CD14-positive monocyte (primary cell): ENCODE measurements around the gene TRDN. TPM values are rescaled to one million over a fixed set of nuclear protein-coding genes. Genes with fewer than 3 reads are reported as not detected.
"Not testable (repeated sequence)": the region's sequence is repeated elsewhere in the genome, so short reads cannot be mapped to it uniquely, and the experiment has no call there.

Experiments used
- DNase-seq, 3 donors: peaks; one replicate each; pipeline ENCODE4 v3.0.0-alpha.2; 2011 to 2022
- H2AFZ ChIP-seq: 2 replicates; pipeline ENCODE4 v1.6.0; 2012; ENCODE audit warnings: mild to moderate bottlenecking, low read depth, low read length, inconsistent platforms; ENCODE audit not compliant: insufficient read depth, poor library complexity, severe bottlenecking
- H3K27ac ChIP-seq, 2 donors: 1 replicate in 1 of 2; 2 replicates in 1 of 2; pipeline ENCODE4 v1.5.1; 2012 to 2013; ENCODE audit warnings: low read length in 2 of 2, control low read depth in 1 of 2, inconsistent platforms in 1 of 2, low read depth in 1 of 2, mild to moderate bottlenecking in 1 of 2
- H3K27me3 ChIP-seq, 2 donors: one replicate each; pipeline versions ENCODE4 v1.6.0 to v1.6.1; 2011 to 2013; ENCODE audit warnings: low read length in 2 of 2; ENCODE audit not compliant: control insufficient read depth in 2 of 2, insufficient read depth in 2 of 2
- H3K36me3 ChIP-seq, 2 donors: replicated peaks in 1 of 2; 1 replicate in 1 of 2; 2 replicates in 1 of 2; pipeline versions ENCODE4 v1.5.1 to v1.6.1; 2012 to 2013; ENCODE audit warnings: low read length in 2 of 2, control low read depth in 1 of 2, inconsistent platforms in 1 of 2, mild to moderate bottlenecking in 1 of 2; ENCODE audit not compliant: insufficient read depth in 2 of 2, control insufficient read depth in 1 of 2
- H3K4me1 ChIP-seq, 2 donors: 1 replicate in 1 of 2; 2 replicates in 1 of 2; pipeline versions ENCODE4 v1.5.1 to v1.6.1; 2012 to 2013; ENCODE audit warnings: low read length in 2 of 2, control low read depth in 1 of 2, inconsistent platforms in 1 of 2, mild to moderate bottlenecking in 1 of 2, moderate library complexity in 1 of 2; ENCODE audit not compliant: insufficient read depth in 2 of 2, control insufficient read depth in 1 of 2
- H3K4me2 ChIP-seq: replicated peaks from 2 replicates; pipeline ENCODE3; 2012; ENCODE audit warnings: low read length, moderate library complexity, mild to moderate bottlenecking; ENCODE audit not compliant: poor library complexity, severe bottlenecking; ENCODE audit errors: extremely low read depth
- H3K4me3 ChIP-seq, 3 experiments: fragments of 200-600 bp in 1 of 3; sonication (generic) in 1 of 3; replicated peaks in 1 of 3; 1 replicate in 2 of 3; 2 replicates in 1 of 3; pipeline ENCODE4 v1.5.1; 2011 to 2013; ENCODE audit warnings: low read length in 3 of 3, mild to moderate bottlenecking in 3 of 3, control low read depth in 2 of 3, low read depth in 2 of 3, inconsistent platforms in 1 of 3, moderate library complexity in 1 of 3
- H3K79me2 ChIP-seq: 2 replicates; pipeline ENCODE4 v1.6.0; 2012; ENCODE audit warnings: mild to moderate bottlenecking, control low read depth, inconsistent platforms, low read length, moderate library complexity; ENCODE audit not compliant: insufficient read depth
- H3K9ac ChIP-seq: 2 replicates; pipeline ENCODE4 v1.6.0; 2017; ENCODE audit warnings: low read length, mild to moderate bottlenecking; ENCODE audit not compliant: insufficient read depth, poor library complexity, severe bottlenecking
- H3K9me3 ChIP-seq, 2 donors: replicated peaks in 1 of 2; 1 replicate in 1 of 2; 2 replicates in 1 of 2; pipeline versions ENCODE4 v1.5.1 to v1.6.1; 2012 to 2013; ENCODE audit warnings: low read length in 2 of 2, control low read depth in 1 of 2; ENCODE audit not compliant: control insufficient read depth in 1 of 2, insufficient read depth in 1 of 2
- H4K20me1 ChIP-seq: 2 replicates; pipeline ENCODE4 v1.6.0; 2012; ENCODE audit warnings: mild to moderate bottlenecking, low read length, control low read depth, moderate library complexity; ENCODE audit not compliant: insufficient read depth
- H3K27ac Mint-ChIP-seq, 7 donors: one replicate each; pipeline ENCODE4 v1.8.0; 2020; ENCODE audit warnings: mild to moderate bottlenecking in 7 of 7, mixed read lengths in 7 of 7, moderate library complexity in 6 of 7, inconsistent platforms in 2 of 7
- H3K27me3 Mint-ChIP-seq, 3 donors: one replicate each; pipeline ENCODE4 v1.8.0; 2021 to 2022; ENCODE audit warnings: low read depth in 3 of 3, mild to moderate bottlenecking in 3 of 3, mixed read lengths in 3 of 3, moderate library complexity in 3 of 3, inconsistent platforms in 1 of 3
- H3K36me3 Mint-ChIP-seq, 2 donors: one replicate each; pipeline ENCODE4 v1.8.0; 2020; ENCODE audit warnings: mixed read lengths in 2 of 2, inconsistent platforms in 1 of 2, mild to moderate bottlenecking in 1 of 2
- H3K4me1 Mint-ChIP-seq: one replicate; pipeline ENCODE4 v1.8.0; 2020; ENCODE audit warnings: mild to moderate bottlenecking, mixed read lengths
- H3K4me3 Mint-ChIP-seq, 2 donors: one replicate each; pipeline ENCODE4 v1.8.0; 2020; ENCODE audit warnings: mild to moderate bottlenecking in 2 of 2, mixed read lengths in 2 of 2, moderate library complexity in 1 of 2
- H3K9me3 Mint-ChIP-seq, 7 donors: one replicate each; pipeline ENCODE4 v1.8.0; 2020 to 2022; ENCODE audit warnings: mixed read lengths in 7 of 7, mild to moderate bottlenecking in 6 of 7, moderate library complexity in 6 of 7, inconsistent platforms in 2 of 7
- WGBS: methylation state at CpG from one replicate; pipeline ENCODE4 v1.1.5; 2013; ENCODE audit warnings: missing lambda C conversion rate; ENCODE audit not compliant: insufficient coverage; 5-methylcytosine and 5-hydroxymethylcytosine counted together
- intact Hi-C, 2 donors: fragments of 100-400 bp; cut with micrococcal nuclease; formaldehyde crosslinking; loops; one replicate each; pipeline versions ENCODE4 v1.15.0 to v1.15.1; 2023
- polyA plus RNA-seq, 3 donors: library from polyadenylated mRNA; depleted of rRNA in 1 of 3; unstranded in 2 of 3; stranded (reverse) in 1 of 3; fragments of 300-500 nt in 2 of 3; fragments of >200 nt in 1 of 3; fragmentation: Illumina TruSeq in 2 of 3; gene quantifications; 1 replicate in 2 of 3; 2 replicates in 1 of 3; pipeline ENCODE4 v1.2.3, GENCODE V29; 2012 to 2021
- TF ChIP-seq, protein P1 (sequence below): fragments of 200-600 bp; IDR thresholded peaks from one replicate; pipeline ENCODE4 v1.8.0; 2022; ENCODE audit warnings: antibody characterized with exemption, mild to moderate bottlenecking

TRDN gene
- polyA plus RNA-seq, 3 donors = not detected

DNA sequence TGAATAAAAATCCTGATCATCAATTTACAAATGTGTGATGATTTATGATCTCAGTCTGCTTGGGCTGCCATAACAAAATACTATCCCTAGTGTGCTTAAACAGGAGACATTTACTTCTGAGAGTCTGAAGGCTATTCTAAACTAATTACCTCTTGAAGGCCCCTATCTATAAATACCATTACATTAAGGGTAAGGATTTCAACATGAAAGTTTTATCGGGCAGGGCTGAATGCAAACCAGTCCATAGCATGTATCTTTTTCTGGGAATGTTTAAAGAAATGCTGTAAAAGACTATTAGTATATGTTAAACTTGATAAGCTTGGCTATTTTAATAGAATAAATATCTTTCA is 48.2 kb downstream of the TRDN start:
- H3K27ac Mint-ChIP-seq = no peak overlapping the region
- DNase-seq = no peak
- no peak overlapping the region for H3K27ac ChIP-seq
- no peak overlapping the region for H3K4me3 Mint-ChIP-seq
- no peak overlapping the region for H3K9ac ChIP-seq
- no peak overlapping the region for H3K4me3 ChIP-seq
- H3K9me3 Mint-ChIP-seq = peaks cover 3 to 13% (median 9%) of the 10 kb centered on the region in 7 donors
- H3K79me2 ChIP-seq = no peaks in the 10 kb centered on the region
- intact Hi-C loops = no loop called here
- no CpG with 5 or more reads among the region's 1 CpG for WGBS
- no peaks in the 10 kb centered on the region for H4K20me1 ChIP-seq
- H3K27me3 Mint-ChIP-seq = peaks cover 0 to 1% (median 0%) of the 10 kb centered on the region in 3 donors
- H3K4me1 Mint-ChIP-seq = no peaks in the 10 kb centered on the region
- no peaks in the 10 kb centered on the region for H3K4me1 ChIP-seq
- no peak overlapping the region for H2AFZ ChIP-seq
- H3K36me3 Mint-ChIP-seq = no peaks in the 10 kb centered on the region
- TF ChIP-seq, protein P1, sequence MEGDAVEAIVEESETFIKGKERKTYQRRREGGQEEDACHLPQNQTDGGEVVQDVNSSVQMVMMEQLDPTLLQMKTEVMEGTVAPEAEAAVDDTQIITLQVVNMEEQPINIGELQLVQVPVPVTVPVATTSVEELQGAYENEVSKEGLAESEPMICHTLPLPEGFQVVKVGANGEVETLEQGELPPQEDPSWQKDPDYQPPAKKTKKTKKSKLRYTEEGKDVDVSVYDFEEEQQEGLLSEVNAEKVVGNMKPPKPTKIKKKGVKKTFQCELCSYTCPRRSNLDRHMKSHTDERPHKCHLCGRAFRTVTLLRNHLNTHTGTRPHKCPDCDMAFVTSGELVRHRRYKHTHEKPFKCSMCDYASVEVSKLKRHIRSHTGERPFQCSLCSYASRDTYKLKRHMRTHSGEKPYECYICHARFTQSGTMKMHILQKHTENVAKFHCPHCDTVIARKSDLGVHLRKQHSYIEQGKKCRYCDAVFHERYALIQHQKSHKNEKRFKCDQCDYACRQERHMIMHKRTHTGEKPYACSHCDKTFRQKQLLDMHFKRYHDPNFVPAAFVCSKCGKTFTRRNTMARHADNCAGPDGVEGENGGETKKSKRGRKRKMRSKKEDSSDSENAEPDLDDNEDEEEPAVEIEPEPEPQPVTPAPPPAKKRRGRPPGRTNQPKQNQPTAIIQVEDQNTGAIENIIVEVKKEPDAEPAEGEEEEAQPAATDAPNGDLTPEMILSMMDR = no peak
- no peaks in the 10 kb centered on the region for H3K36me3 ChIP-seq
- H3K27me3 ChIP-seq = no peaks in the 10 kb centered on the region
- H3K9me3 ChIP-seq = no peaks in the 10 kb centered on the region
- H3K4me2 ChIP-seq = no peak overlapping the region

DNA sequence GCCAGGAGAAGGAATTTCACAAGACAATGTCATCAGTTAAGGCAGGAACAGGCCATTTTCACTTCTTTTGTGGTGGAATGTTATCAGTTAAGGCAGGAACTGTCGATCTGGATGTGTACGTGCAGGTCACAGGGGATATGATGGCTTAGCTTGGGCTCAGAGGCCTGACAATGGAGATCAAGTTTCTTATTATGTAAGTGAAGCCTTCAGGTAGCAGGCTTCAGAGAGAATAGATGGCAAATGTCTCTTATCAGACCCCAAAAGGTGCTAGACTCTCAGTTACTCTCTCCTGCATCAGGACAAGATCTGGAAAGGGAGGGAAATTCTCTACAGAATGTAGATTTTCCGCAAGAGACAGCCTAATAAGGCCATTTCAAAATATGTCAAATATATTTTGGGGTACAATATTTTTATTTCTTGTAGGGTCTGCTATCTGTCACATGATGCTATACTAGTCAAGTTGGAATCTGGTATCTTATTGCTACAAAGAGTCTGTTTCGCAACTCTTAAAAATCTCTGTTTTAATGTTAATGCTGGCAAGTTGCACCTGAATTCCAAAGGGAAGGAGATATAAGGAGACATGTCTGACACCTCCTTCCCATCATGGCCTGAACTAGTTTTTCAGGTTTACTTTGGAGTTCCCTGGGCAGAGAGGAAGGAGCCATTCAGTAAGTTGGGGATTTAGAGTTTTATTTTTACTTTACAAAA is 48.8 kb downstream of the TRDN start:
- Histone ChIP-seq H3K4me3 (no peak overlapping the region), H3K9ac (no peak overlapping the region), H3K9me3 (no peaks in the 10 kb centered on the region), H3K79me2 (no peaks in the 10 kb centered on the region), H3K36me3 (no peaks in the 10 kb centered on the region), H4K20me1 (no peaks in the 10 kb centered on the region), H2AFZ (no peak overlapping the region), H3K27ac (no peak overlapping the region), H3K27me3 (no peaks in the 10 kb centered on the region), H3K4me1 (no peaks in the 10 kb centered on the region), H3K4me2 (no peak overlapping the region)
- no peak overlapping the region for H3K4me3 Mint-ChIP-seq
- H3K9me3 Mint-ChIP-seq = peaks cover 3 to 13% (median 9%) of the 10 kb centered on the region in 7 donors
- no peak overlapping the region for H3K27ac Mint-ChIP-seq
- intact Hi-C loops = no loop called here
- 76% methylated on average over 2 of the region's 4 CpGs for WGBS
- no peaks in the 10 kb centered on the region for H3K36me3 Mint-ChIP-seq
- no peak for DNase-seq
- TF ChIP-seq, protein P1 = no peak
- no peaks in the 10 kb centered on the region for H3K4me1 Mint-ChIP-seq
- peaks cover 0 to 1% (median 0%) of the 10 kb centered on the region in 3 donors for H3K27me3 Mint-ChIP-seq

DNA sequence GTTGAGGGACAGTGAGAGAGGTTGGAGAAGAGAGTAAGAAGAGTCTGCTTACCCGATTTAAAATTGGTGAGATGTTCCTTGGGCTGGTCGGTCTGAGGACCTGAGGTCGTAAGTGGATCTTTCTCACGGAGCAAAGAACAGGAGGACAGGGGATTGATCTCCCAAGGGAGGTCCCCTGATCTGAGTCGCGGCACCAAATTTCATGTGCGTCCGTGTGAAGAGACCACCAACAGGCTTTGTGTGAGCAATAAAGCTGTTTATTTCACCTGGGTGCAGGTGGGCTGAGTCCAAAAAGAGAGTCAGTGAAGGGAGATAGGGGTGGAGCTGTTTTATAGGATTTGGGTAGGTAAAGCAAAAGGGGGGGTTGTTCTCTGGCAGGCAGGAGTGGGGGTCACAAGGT is 49.3 kb downstream of the TRDN start:
- intact Hi-C loops, H3K27ac ChIP-seq, H3K4me1 ChIP-seq, H3K79me2 ChIP-seq, H3K27ac Mint-ChIP-seq, H3K4me1 Mint-ChIP-seq, H3K4me2 ChIP-seq, H4K20me1 ChIP-seq, H3K9me3 ChIP-seq, H3K9ac ChIP-seq, H3K36me3 Mint-ChIP-seq, DNase-seq, H3K36me3 ChIP-seq, H3K27me3 ChIP-seq, H3K4me3 Mint-ChIP-seq, H2AFZ ChIP-seq, H3K4me3 ChIP-seq, H3K27me3 Mint-ChIP-seq: not testable (repeated sequence)
- 97% methylated on average over 6 of the region's 8 CpGs for WGBS
- peaks cover 3 to 14% (median 10%) of the 10 kb centered on the region in 7 donors for H3K9me3 Mint-ChIP-seq
